Activated T-helper 17 cell treated with anti-CD3 and anti-CD28 coated beads, Interleukin-2, amount 50 U/mL, for 72 hours (primary cell): Measurements from ENCODE around the gene NUP93. TPM values are rescaled to one million over a fixed set of nuclear protein-coding genes. Genes with fewer than 3 reads are reported as not detected.
A peak's percentile ranks its signal among the peaks of the same experiment; 100 is the strongest.
"Not testable (repeated sequence)": the region's sequence is repeated elsewhere in the genome, so short reads cannot be mapped to it uniquely, and the experiment has no call there.

Experiments used
- ATAC-seq: fragments of 150-1000 bp; cut with Tn5 transposase; replicated peaks from 2 replicates; pipeline ENCODE4 v1.10.0; 2021; ENCODE audit warnings: mild to moderate bottlenecking, moderate library complexity
- H3K27ac Mint-ChIP-seq: one replicate; pipeline ENCODE4 v1.8.0; 2022; ENCODE audit warnings: mixed read lengths
- H3K27me3 Mint-ChIP-seq: one replicate; pipeline ENCODE4 v1.8.0; 2022; ENCODE audit warnings: mixed read lengths
- H3K36me3 Mint-ChIP-seq: one replicate; pipeline ENCODE4 v1.8.0; 2022; ENCODE audit warnings: low read depth, mild to moderate bottlenecking, mixed read lengths
- H3K4me1 Mint-ChIP-seq: one replicate; pipeline ENCODE4 v1.8.0; 2022; ENCODE audit warnings: mixed read lengths
- H3K4me3 Mint-ChIP-seq: one replicate; pipeline ENCODE4 v1.8.0; 2022; ENCODE audit warnings: mild to moderate bottlenecking, mixed read lengths
- H3K9me3 Mint-ChIP-seq: one replicate; pipeline ENCODE4 v1.8.0; 2022; ENCODE audit warnings: mixed read lengths
- total RNA-seq, 2 donors: library from RNA; stranded (reverse); gene quantifications; one replicate each; pipeline ENCODE4 v1.2.3, GENCODE V29; 2022

The NUP93 gene
- total RNA-seq, 2 donors from 2014 or later, result 51.5 to 112 TPM

- H3K27ac Mint-ChIP-seq, result no peak overlapping the region
- H3K27me3 Mint-ChIP-seq, result no peaks in the 10 kb centered on the region
- no peaks in the 10 kb centered on the region for H3K9me3 Mint-ChIP-seq
- H3K36me3 Mint-ChIP-seq, result no peaks in the 10 kb centered on the region
- ATAC-seq, result peak; percentile 40
- no peak overlapping the region for H3K4me3 Mint-ChIP-seq
- H3K4me1 Mint-ChIP-seq, result no peaks in the 10 kb centered on the region
These were observed 141.3 kb downstream of the NUP93 start for GRCh38 chr16:56871172-56871593.

GRCh38 chr16:56872863-56873391 lies 143.0 kb downstream of the NUP93 start:
- H3K4me3 Mint-ChIP-seq, result no peak overlapping the region
- H3K27me3 Mint-ChIP-seq, result no peaks in the 10 kb centered on the region
- H3K27ac Mint-ChIP-seq, result no peak overlapping the region
- no peaks in the 10 kb centered on the region for H3K4me1 Mint-ChIP-seq
- ATAC-seq, result no peak
- H3K9me3 Mint-ChIP-seq, result no peaks in the 10 kb centered on the region
- no peaks in the 10 kb centered on the region for H3K36me3 Mint-ChIP-seq

GRCh38 chr16:56874800-56875199 lies 144.9 kb downstream of the NUP93 start:
- Mint-ChIP-seq H3K27me3 (no peaks in the 10 kb centered on the region), H3K4me1 (no peaks in the 10 kb centered on the region), H3K27ac (no peak overlapping the region), H3K9me3 (no peaks in the 10 kb centered on the region), H3K4me3 (no peak overlapping the region), H3K36me3 (no peaks in the 10 kb centered on the region)
- no peak for ATAC-seq

GRCh38 chr16:56876048-56876447 lies 146.1 kb downstream of the NUP93 start:
- Mint-ChIP-seq H3K27ac (no peak overlapping the region), H3K27me3 (no peaks in the 10 kb centered on the region), H3K9me3 (no peaks in the 10 kb centered on the region), H3K4me1 (no peaks in the 10 kb centered on the region), H3K4me3 (no peak overlapping the region), H3K36me3 (no peaks in the 10 kb centered on the region)
- no peak for ATAC-seq

GRCh38 chr16:56877486-56878182 lies 147.7 kb downstream of the NUP93 start:
- H3K27ac Mint-ChIP-seq, result no peak overlapping the region
- no peaks in the 10 kb centered on the region for H3K9me3 Mint-ChIP-seq
- no peak for ATAC-seq
- H3K27me3 Mint-ChIP-seq, result no peaks in the 10 kb centered on the region
- H3K4me1 Mint-ChIP-seq, result no peaks in the 10 kb centered on the region
- no peak overlapping the region for H3K4me3 Mint-ChIP-seq
- no peaks in the 10 kb centered on the region for H3K36me3 Mint-ChIP-seq

- ATAC-seq, result no peak
- H3K36me3 Mint-ChIP-seq, result no peaks in the 10 kb centered on the region
- H3K9me3 Mint-ChIP-seq, result no peaks in the 10 kb centered on the region
- no peak overlapping the region for H3K4me3 Mint-ChIP-seq
- H3K4me1 Mint-ChIP-seq, result no peaks in the 10 kb centered on the region
- no peaks in the 10 kb centered on the region for H3K27me3 Mint-ChIP-seq
- H3K27ac Mint-ChIP-seq, result no peak overlapping the region
These were observed 148.4 kb downstream of the NUP93 start for GRCh38 chr16:56878282-56878854.

GRCh38 chr16:56879276-56879675 lies 149.3 kb downstream of the NUP93 start:
- H3K27ac Mint-ChIP-seq, result no peak overlapping the region
- no peaks in the 10 kb centered on the region for H3K36me3 Mint-ChIP-seq
- no peaks in the 10 kb centered on the region for H3K9me3 Mint-ChIP-seq
- no peak overlapping the region for H3K4me3 Mint-ChIP-seq
- ATAC-seq, result no peak
- H3K4me1 Mint-ChIP-seq, result no peaks in the 10 kb centered on the region
- H3K27me3 Mint-ChIP-seq, result no peaks in the 10 kb centered on the region

GRCh38 chr16:56880176-56880575 lies 150.2 kb downstream of the NUP93 start:
- Mint-ChIP-seq H3K9me3 (no peaks in the 10 kb centered on the region), H3K27me3 (no peaks in the 10 kb centered on the region), H3K36me3 (no peaks in the 10 kb centered on the region), H3K27ac (no peak overlapping the region), H3K4me1 (no peaks in the 10 kb centered on the region), H3K4me3 (no peak overlapping the region)
- no peak for ATAC-seq

GRCh38 chr16:56880685-56881084 lies 150.8 kb downstream of the NUP93 start:
- no peaks in the 10 kb centered on the region for H3K9me3 Mint-ChIP-seq
- H3K27me3 Mint-ChIP-seq, result no peaks in the 10 kb centered on the region
- H3K36me3 Mint-ChIP-seq, result no peaks in the 10 kb centered on the region
- no peaks in the 10 kb centered on the region for H3K4me1 Mint-ChIP-seq
- no peak overlapping the region for H3K27ac Mint-ChIP-seq
- no peak overlapping the region for H3K4me3 Mint-ChIP-seq
- ATAC-seq, result no peak

- H3K27me3 Mint-ChIP-seq, result no peaks in the 10 kb centered on the region
- no peaks in the 10 kb centered on the region for H3K36me3 Mint-ChIP-seq
- no peak overlapping the region for H3K27ac Mint-ChIP-seq
- H3K9me3 Mint-ChIP-seq, result no peaks in the 10 kb centered on the region
- no peak overlapping the region for H3K4me3 Mint-ChIP-seq
- no peak for ATAC-seq
- H3K4me1 Mint-ChIP-seq, result no peaks in the 10 kb centered on the region
These were observed 152.3 kb downstream of the NUP93 start for GRCh38 chr16:56882077-56882800.

GRCh38 chr16:56883586-56883985 lies 153.7 kb downstream of the NUP93 start:
- no peak for ATAC-seq
- H3K9me3 Mint-ChIP-seq, result no peaks in the 10 kb centered on the region
- no peak overlapping the region for H3K27ac Mint-ChIP-seq
- no peaks in the 10 kb centered on the region for H3K27me3 Mint-ChIP-seq
- no peaks in the 10 kb centered on the region for H3K36me3 Mint-ChIP-seq
- H3K4me3 Mint-ChIP-seq, result no peak overlapping the region
- H3K4me1 Mint-ChIP-seq, result no peaks in the 10 kb centered on the region

GRCh38 chr16:56884026-56884582 lies 154.2 kb downstream of the NUP93 start:
- Mint-ChIP-seq H3K9me3 (no peaks in the 10 kb centered on the region), H3K4me3 (no peak overlapping the region), H3K27me3 (no peaks in the 10 kb centered on the region), H3K27ac (no peak overlapping the region), H3K36me3 (no peaks in the 10 kb centered on the region), H3K4me1 (no peaks in the 10 kb centered on the region)
- no peak for ATAC-seq

GRCh38 chr16:56884929-56885328 lies 155.0 kb downstream of the NUP93 start:
- not testable (repeated sequence) for H3K27me3 Mint-ChIP-seq, ATAC-seq, H3K36me3 Mint-ChIP-seq, H3K4me3 Mint-ChIP-seq, H3K4me1 Mint-ChIP-seq, H3K9me3 Mint-ChIP-seq, H3K27ac Mint-ChIP-seq

- no peak overlapping the region for H3K27ac Mint-ChIP-seq
- no peak overlapping the region for H3K4me3 Mint-ChIP-seq
- no peak for ATAC-seq
- no peaks in the 10 kb centered on the region for H3K27me3 Mint-ChIP-seq
- no peaks in the 10 kb centered on the region for H3K4me1 Mint-ChIP-seq
- H3K9me3 Mint-ChIP-seq, result no peaks in the 10 kb centered on the region
- H3K36me3 Mint-ChIP-seq, result no peaks in the 10 kb centered on the region
These were observed 155.7 kb downstream of the NUP93 start for GRCh38 chr16:56885446-56886162.
